Fibroblast of villous mesenchyme (primary cell): ENCODE data around the gene CCDC91. TPM values are rescaled to one million over a fixed set of nuclear protein-coding genes. Genes with fewer than 3 reads are reported as not detected.
A peak's percentile ranks its signal among the peaks of the same experiment; 100 is the strongest.

Experiments used
- DNase-seq: peaks from one replicate; pipeline ENCODE4 v3.0.0-alpha.2; 2010; ENCODE audit warnings: low read depth
- H3K4me3 ChIP-seq: 2 replicates; pipeline ENCODE4 v1.5.1; 2011; ENCODE audit warnings: low read depth, mild to moderate bottlenecking, low read length
- CTCF ChIP-seq: IDR thresholded peaks from 2 replicates; pipeline ENCODE4 v1.5.1; 2012; ENCODE audit warnings: low read depth, mild to moderate bottlenecking, low read length; ENCODE audit not compliant: insufficient read depth
- total RNA-seq: library from RNA; depleted of rRNA; stranded (reverse); fragments of >200 nt; gene quantifications from 2 replicates; pipeline ENCODE4 v1.2.3, GENCODE V29; 2012

Gene CCDC91
- total RNA-seq, 1 donor = 30.7 TPM

GRCh38 chr12:28540324-28540714, 350.1 kb downstream of the CCDC91 start:
- no peak for TF ChIP-seq CTCF
- H3K4me3 ChIP-seq = no peak overlapping the region
- no peak for DNase-seq

- TF ChIP-seq CTCF = no peak
- H3K4me3 ChIP-seq = peak overlapping the region; percentile 43
- peak; percentile 88 for DNase-seq
These were observed 353.0 kb downstream of the CCDC91 start for GRCh38 chr12:28543021-28543890.

GRCh38 chr12:28550757-28551704, 360.8 kb downstream of the CCDC91 start:
- no peak for TF ChIP-seq CTCF

GRCh38 chr12:28552251-28552970, 362.2 kb downstream of the CCDC91 start:
- TF ChIP-seq CTCF = no peak
- DNase-seq = no peak
- H3K4me3 ChIP-seq = no peak overlapping the region

More at GRCh38 chr12:28550757-28551704, 360.8 kb downstream of the CCDC91 start:
- H3K4me3 ChIP-seq = no peak overlapping the region
- DNase-seq = peak; percentile 46

GRCh38 chr12:28555748-28556147, 365.5 kb downstream of the CCDC91 start:
- DNase-seq = no peak
- no peak overlapping the region for H3K4me3 ChIP-seq
- no peak for TF ChIP-seq CTCF

- DNase-seq = no peak
- H3K4me3 ChIP-seq = no peak overlapping the region
- no peak for TF ChIP-seq CTCF
These were observed 368.0 kb downstream of the CCDC91 start for GRCh38 chr12:28558250-28558649.
